ENCODE data around the gene ANKK1. TPM values are rescaled to one million over a fixed set of nuclear protein-coding genes. Genes with fewer than 3 reads are reported as not detected.

Gene ANKK1
- total RNA-seq, 1 experiment from 2014 or later, result 0.22 TPM

DNA sequence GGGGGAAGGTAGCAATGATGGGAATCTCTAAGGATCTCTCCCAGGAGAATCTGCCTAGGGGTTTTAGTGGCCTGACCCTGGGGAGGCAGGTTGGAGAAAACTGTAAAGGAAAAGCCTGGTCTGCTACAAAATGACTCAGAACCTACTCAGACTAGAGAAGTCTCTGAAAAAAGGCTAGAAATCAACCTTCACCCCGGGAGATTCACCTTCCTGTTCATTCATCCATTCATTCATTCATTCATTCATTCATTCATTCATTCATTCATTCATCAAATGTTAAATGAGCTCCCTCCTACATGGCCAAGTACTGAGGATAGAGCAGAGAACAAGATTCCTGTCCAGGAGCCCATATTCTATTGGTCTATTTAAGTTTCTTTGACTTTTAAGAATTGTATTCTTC is 8.9 kb upstream of the ANKK1 start:
- ChIA-PET RAD21 (ENCODE audit: low non-redundant PET in 1 of 2, low total read pairs in 2 of 2, uncharacterized antibody in 2 of 2, unreplicated experiment in 2 of 2) (no interaction called here), POLR2A (no interaction called here), CTCF (no interaction called here)
- intact Hi-C loops (cut with micrococcal nuclease), result no loop called here
- DNase-seq (ENCODE audit: low read depth, low spot score), result no peak
- Histone ChIP-seq H3K27ac (ENCODE audit: low read depth, low read length) (no peak overlapping the region), H3K9ac (ENCODE audit: low read length) (no peak overlapping the region), H3K9me2 (ENCODE audit: insufficient read depth) (no peaks in the 10 kb centered on the region), H3K4me1 (ENCODE audit: control insufficient read depth in 1 of 2, insufficient read depth in 2 of 2, low read length in 2 of 2) (no peaks in the 10 kb centered on the region), H3K36me3 (ENCODE audit: control insufficient read depth in 1 of 2, insufficient read depth in 2 of 2, low read length in 2 of 2) (no peaks in the 10 kb centered on the region), H4K20me1 (ENCODE audit: insufficient read depth) (no peaks in the 10 kb centered on the region), H2AFZ (ENCODE audit: low read depth, low read length, poor library complexity, severe bottlenecking) (no peak overlapping the region), H3K27me3 (ENCODE audit: insufficient read depth, low read length) (no peaks in the 10 kb centered on the region), H3K4me3 (replicated peaks in 1 of 2; ENCODE audit: low read depth in 1 of 2, low read length in 2 of 2) (no peak overlapping the region), H3K4me2 (ENCODE audit: low read length) (no peak overlapping the region), H3K9me3 (ENCODE audit: control insufficient read depth in 1 of 2, insufficient read depth in 1 of 2, low read depth in 1 of 2, low read length in 2 of 2) (no peaks in the 10 kb centered on the region), H3K79me2 (ENCODE audit: insufficient read depth, low read length) (no peaks in the 10 kb centered on the region)
- no peak for ATAC-seq
- TF ChIP-seq FOSL1 (IDR thresholded peaks at IDR 0.05; ENCODE audit: low read depth) (no peak), ZFX (IDR thresholded peaks at IDR 0.05) (no peak), ELF1 (IDR thresholded peaks at IDR 0.05; ENCODE audit: borderline replicate concordance, low read depth) (no peak), SP1 (IDR thresholded peaks at IDR 0.05; ENCODE audit: low read depth) (no peak), JUND (IDR thresholded peaks at IDR 0.05) (no peak), RAD21 (IDR thresholded peaks at IDR 0.05; ENCODE audit: low read depth) (no peak), POLR2AphosphoS5 (IDR thresholded peaks at IDR 0.05; ENCODE audit: low read depth, low read length) (no peak), ZNF274 (IDR thresholded peaks at IDR 0.05; ENCODE audit: low read depth, low read length) (no peak), CBX3 (IDR thresholded peaks at IDR 0.05; ENCODE audit: low read depth) (no peak), EZH2phosphoT487 (IDR thresholded peaks at IDR 0.05; ENCODE audit: borderline replicate concordance) (no peak), YY1 (IDR thresholded peaks at IDR 0.05; ENCODE audit: extremely low read depth, insufficient replicate concordance, low read depth, low read length) (no peak), POLR2A (IDR thresholded peaks at IDR 0.05; ENCODE audit: borderline replicate concordance, extremely low read depth, insufficient read depth, insufficient read length) (no peak), SRF (IDR thresholded peaks at IDR 0.05; ENCODE audit: low read depth) (no peak)
- TF ChIP-seq, protein P1, sequence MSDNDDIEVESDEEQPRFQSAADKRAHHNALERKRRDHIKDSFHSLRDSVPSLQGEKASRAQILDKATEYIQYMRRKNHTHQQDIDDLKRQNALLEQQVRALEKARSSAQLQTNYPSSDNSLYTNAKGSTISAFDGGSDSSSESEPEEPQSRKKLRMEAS (IDR thresholded peaks at IDR 0.05), result no peak
- TF ChIP-seq, protein P2, sequence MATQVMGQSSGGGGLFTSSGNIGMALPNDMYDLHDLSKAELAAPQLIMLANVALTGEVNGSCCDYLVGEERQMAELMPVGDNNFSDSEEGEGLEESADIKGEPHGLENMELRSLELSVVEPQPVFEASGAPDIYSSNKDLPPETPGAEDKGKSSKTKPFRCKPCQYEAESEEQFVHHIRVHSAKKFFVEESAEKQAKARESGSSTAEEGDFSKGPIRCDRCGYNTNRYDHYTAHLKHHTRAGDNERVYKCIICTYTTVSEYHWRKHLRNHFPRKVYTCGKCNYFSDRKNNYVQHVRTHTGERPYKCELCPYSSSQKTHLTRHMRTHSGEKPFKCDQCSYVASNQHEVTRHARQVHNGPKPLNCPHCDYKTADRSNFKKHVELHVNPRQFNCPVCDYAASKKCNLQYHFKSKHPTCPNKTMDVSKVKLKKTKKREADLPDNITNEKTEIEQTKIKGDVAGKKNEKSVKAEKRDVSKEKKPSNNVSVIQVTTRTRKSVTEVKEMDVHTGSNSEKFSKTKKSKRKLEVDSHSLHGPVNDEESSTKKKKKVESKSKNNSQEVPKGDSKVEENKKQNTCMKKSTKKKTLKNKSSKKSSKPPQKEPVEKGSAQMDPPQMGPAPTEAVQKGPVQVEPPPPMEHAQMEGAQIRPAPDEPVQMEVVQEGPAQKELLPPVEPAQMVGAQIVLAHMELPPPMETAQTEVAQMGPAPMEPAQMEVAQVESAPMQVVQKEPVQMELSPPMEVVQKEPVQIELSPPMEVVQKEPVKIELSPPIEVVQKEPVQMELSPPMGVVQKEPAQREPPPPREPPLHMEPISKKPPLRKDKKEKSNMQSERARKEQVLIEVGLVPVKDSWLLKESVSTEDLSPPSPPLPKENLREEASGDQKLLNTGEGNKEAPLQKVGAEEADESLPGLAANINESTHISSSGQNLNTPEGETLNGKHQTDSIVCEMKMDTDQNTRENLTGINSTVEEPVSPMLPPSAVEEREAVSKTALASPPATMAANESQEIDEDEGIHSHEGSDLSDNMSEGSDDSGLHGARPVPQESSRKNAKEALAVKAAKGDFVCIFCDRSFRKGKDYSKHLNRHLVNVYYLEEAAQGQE (IDR thresholded peaks at IDR 0.05; ENCODE audit: low read depth), result no peak
- TF ChIP-seq, protein P3, sequence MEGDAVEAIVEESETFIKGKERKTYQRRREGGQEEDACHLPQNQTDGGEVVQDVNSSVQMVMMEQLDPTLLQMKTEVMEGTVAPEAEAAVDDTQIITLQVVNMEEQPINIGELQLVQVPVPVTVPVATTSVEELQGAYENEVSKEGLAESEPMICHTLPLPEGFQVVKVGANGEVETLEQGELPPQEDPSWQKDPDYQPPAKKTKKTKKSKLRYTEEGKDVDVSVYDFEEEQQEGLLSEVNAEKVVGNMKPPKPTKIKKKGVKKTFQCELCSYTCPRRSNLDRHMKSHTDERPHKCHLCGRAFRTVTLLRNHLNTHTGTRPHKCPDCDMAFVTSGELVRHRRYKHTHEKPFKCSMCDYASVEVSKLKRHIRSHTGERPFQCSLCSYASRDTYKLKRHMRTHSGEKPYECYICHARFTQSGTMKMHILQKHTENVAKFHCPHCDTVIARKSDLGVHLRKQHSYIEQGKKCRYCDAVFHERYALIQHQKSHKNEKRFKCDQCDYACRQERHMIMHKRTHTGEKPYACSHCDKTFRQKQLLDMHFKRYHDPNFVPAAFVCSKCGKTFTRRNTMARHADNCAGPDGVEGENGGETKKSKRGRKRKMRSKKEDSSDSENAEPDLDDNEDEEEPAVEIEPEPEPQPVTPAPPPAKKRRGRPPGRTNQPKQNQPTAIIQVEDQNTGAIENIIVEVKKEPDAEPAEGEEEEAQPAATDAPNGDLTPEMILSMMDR (IDR thresholded peaks at IDR 0.05 in 2 of 3, conservative IDR thresholded peaks at IDR 0.05 in 1 of 3; ENCODE audit: borderline replicate concordance in 1 of 3, insufficient read depth in 1 of 3, low read depth in 2 of 3, low read length in 2 of 3), result no peak
- TF ChIP-seq, protein P4, sequence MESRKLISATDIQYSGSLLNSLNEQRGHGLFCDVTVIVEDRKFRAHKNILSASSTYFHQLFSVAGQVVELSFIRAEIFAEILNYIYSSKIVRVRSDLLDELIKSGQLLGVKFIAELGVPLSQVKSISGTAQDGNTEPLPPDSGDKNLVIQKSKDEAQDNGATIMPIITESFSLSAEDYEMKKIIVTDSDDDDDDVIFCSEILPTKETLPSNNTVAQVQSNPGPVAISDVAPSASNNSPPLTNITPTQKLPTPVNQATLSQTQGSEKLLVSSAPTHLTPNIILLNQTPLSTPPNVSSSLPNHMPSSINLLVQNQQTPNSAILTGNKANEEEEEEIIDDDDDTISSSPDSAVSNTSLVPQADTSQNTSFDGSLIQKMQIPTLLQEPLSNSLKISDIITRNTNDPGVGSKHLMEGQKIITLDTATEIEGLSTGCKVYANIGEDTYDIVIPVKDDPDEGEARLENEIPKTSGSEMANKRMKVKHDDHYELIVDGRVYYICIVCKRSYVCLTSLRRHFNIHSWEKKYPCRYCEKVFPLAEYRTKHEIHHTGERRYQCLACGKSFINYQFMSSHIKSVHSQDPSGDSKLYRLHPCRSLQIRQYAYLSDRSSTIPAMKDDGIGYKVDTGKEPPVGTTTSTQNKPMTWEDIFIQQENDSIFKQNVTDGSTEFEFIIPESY (IDR thresholded peaks at IDR 0.05; ENCODE audit: extremely low read depth, insufficient replicate concordance, low read length), result no peak
- BruUV-seq (replicated peaks), result no TSS peak

Data from HCT116 (cell line).